Duodenal mucosa (tissue), 2 donors: ENCODE results near the gene TMEM229A.
"Not testable (repeated sequence)": the region's sequence is repeated elsewhere in the genome, so short reads cannot be mapped to it uniquely, and the experiment has no call there.

Experiments used
- H3K27ac ChIP-seq: one replicate; pipeline ENCODE4 v1.7.0; 2013; ENCODE audit warnings: low read depth, low read length
- H3K27me3 ChIP-seq, 2 donors: one replicate each; pipeline ENCODE4 v1.7.0; 2013; ENCODE audit warnings: low read length in 2 of 2, control low read depth in 1 of 2; ENCODE audit not compliant: insufficient read depth in 2 of 2, control insufficient read depth in 1 of 2
- H3K36me3 ChIP-seq, 2 donors: one replicate each; pipeline ENCODE4 v1.7.0; 2013; ENCODE audit warnings: low read length in 2 of 2, control low read depth in 1 of 2; ENCODE audit not compliant: insufficient read depth in 2 of 2, control insufficient read depth in 1 of 2
- H3K4me1 ChIP-seq, 2 donors: one replicate each; pipeline ENCODE4 v1.7.0; 2013; ENCODE audit warnings: low read length in 2 of 2, control low read depth in 1 of 2; ENCODE audit not compliant: insufficient read depth in 2 of 2, control insufficient read depth in 1 of 2
- H3K4me3 ChIP-seq, 2 donors: one replicate each; pipeline ENCODE4 v1.7.0; 2013; ENCODE audit warnings: low read length in 2 of 2, low read depth in 1 of 2
- H3K9ac ChIP-seq, 2 donors: one replicate each; pipeline ENCODE4 v1.7.0; 2013; ENCODE audit warnings: low read length in 2 of 2, low read depth in 1 of 2
- H3K9me3 ChIP-seq, 2 donors: one replicate each; pipeline ENCODE4 v1.7.0; 2013; ENCODE audit warnings: low read length in 2 of 2, control low read depth in 1 of 2; ENCODE audit not compliant: control insufficient read depth in 1 of 2

TMEM229A gene

GRCh38 chr7:124032369-124033094, at the start of gene TMEM229A:
TSS of gene TMEM229A (minus strand) at chr7:124033067. CDS start at chr7:124033003, 64 bp downstream.
- Histone ChIP-seq H3K4me3 (peak within 1 kb of the TSS; percentile 75), H3K36me3 (no peaks in the 10 kb centered on the region), H3K27ac (peak within 1 kb of the TSS; percentile 16), H3K9ac (peak within 1 kb of the TSS; percentile 41 to 55), H3K9me3 (no peaks in the 10 kb centered on the region), H3K4me1 (peaks cover 12 to 23% of the 10 kb centered on the region in 2 donors), H3K27me3 (peaks cover 3 to 5% of the 10 kb centered on the region in 2 donors)

GRCh38 chr7:124082234-124082633, 49.4 kb upstream of the TMEM229A start:
- not testable (repeated sequence) for H3K4me3 ChIP-seq, H3K27ac ChIP-seq, H3K9me3 ChIP-seq, H3K27me3 ChIP-seq, H3K36me3 ChIP-seq, H3K9ac ChIP-seq
- peaks cover 5 to 22% of the 10 kb centered on the region in 2 donors for H3K4me1 ChIP-seq

- no peaks in the 10 kb centered on the region for H3K27me3 ChIP-seq
- no peaks in the 10 kb centered on the region for H3K36me3 ChIP-seq
- no peak overlapping the region for H3K27ac ChIP-seq
- H3K4me3 ChIP-seq = no peak overlapping the region
- H3K4me1 ChIP-seq = peaks cover 18 to 23% of the 10 kb centered on the region in 2 donors
- no peak overlapping the region for H3K9ac ChIP-seq
- H3K9me3 ChIP-seq = no peaks in the 10 kb centered on the region
Observed at GRCh38 chr7:124077546-124077945, 44.7 kb upstream of the TMEM229A start.

- no peaks in the 10 kb centered on the region for H3K36me3 ChIP-seq
- H3K9ac ChIP-seq = no peak overlapping the region
- no peaks in the 10 kb centered on the region for H3K27me3 ChIP-seq
- no peaks in the 10 kb centered on the region for H3K9me3 ChIP-seq
- H3K4me3 ChIP-seq = no peak overlapping the region
- peaks cover 18 to 26% of the 10 kb centered on the region in 2 donors for H3K4me1 ChIP-seq
- no peak overlapping the region for H3K27ac ChIP-seq
Observed at GRCh38 chr7:124076841-124077240, 44.0 kb upstream of the TMEM229A start.

- Histone ChIP-seq H3K4me1 (peaks cover 18 to 33% of the 10 kb centered on the region in 2 donors), H3K27ac (no peak overlapping the region), H3K4me3 (peak overlapping the region; percentile 7 to 36), H3K36me3 (no peaks in the 10 kb centered on the region), H3K9ac (no peak overlapping the region), H3K27me3 (no peaks in the 10 kb centered on the region), H3K9me3 (no peaks in the 10 kb centered on the region)
Observed at GRCh38 chr7:124074007-124074406, 41.1 kb upstream of the TMEM229A start.

GRCh38 chr7:124073310-124073645, 40.4 kb upstream of the TMEM229A start:
- no peaks in the 10 kb centered on the region for H3K27me3 ChIP-seq
- no peak overlapping the region for H3K9ac ChIP-seq
- peak overlapping the region in 1 of 2 donors; percentile 7 for H3K4me3 ChIP-seq
- no peak overlapping the region for H3K27ac ChIP-seq
- peaks cover 18 to 33% of the 10 kb centered on the region in 2 donors for H3K4me1 ChIP-seq
- no peaks in the 10 kb centered on the region for H3K9me3 ChIP-seq
- H3K36me3 ChIP-seq = no peaks in the 10 kb centered on the region

- no peaks in the 10 kb centered on the region for H3K27me3 ChIP-seq
- no peak overlapping the region for H3K9ac ChIP-seq
- no peak overlapping the region for H3K27ac ChIP-seq
- H3K36me3 ChIP-seq = no peaks in the 10 kb centered on the region
- H3K4me3 ChIP-seq = no peak overlapping the region
- no peaks in the 10 kb centered on the region for H3K9me3 ChIP-seq
- H3K4me1 ChIP-seq = peaks cover 18 to 33% of the 10 kb centered on the region in 2 donors
Observed at GRCh38 chr7:124072603-124073309, 39.9 kb upstream of the TMEM229A start.

GRCh38 chr7:124071843-124072242, 39.0 kb upstream of the TMEM229A start:
- Histone ChIP-seq H3K9ac (no peak overlapping the region), H3K4me3 (no peak overlapping the region), H3K9me3 (no peaks in the 10 kb centered on the region), H3K27ac (no peak overlapping the region), H3K4me1 (peaks cover 18 to 33% of the 10 kb centered on the region in 2 donors), H3K27me3 (no peaks in the 10 kb centered on the region), H3K36me3 (no peaks in the 10 kb centered on the region)

- H3K27ac ChIP-seq = no peak overlapping the region
- no peaks in the 10 kb centered on the region for H3K36me3 ChIP-seq
- no peaks in the 10 kb centered on the region for H3K9me3 ChIP-seq
- H3K4me1 ChIP-seq = no peaks in the 10 kb centered on the region
- no peaks in the 10 kb centered on the region for H3K27me3 ChIP-seq
- no peak overlapping the region for H3K4me3 ChIP-seq
- no peak overlapping the region for H3K9ac ChIP-seq
Observed at GRCh38 chr7:124062171-124062570, 29.3 kb upstream of the TMEM229A start.

- H3K9me3 ChIP-seq = no peaks in the 10 kb centered on the region
- no peak overlapping the region for H3K9ac ChIP-seq
- no peaks in the 10 kb centered on the region for H3K27me3 ChIP-seq
- no peaks in the 10 kb centered on the region for H3K4me1 ChIP-seq
- H3K36me3 ChIP-seq = no peaks in the 10 kb centered on the region
- no peak overlapping the region for H3K27ac ChIP-seq
- H3K4me3 ChIP-seq = no peak overlapping the region
Observed at GRCh38 chr7:124060528-124060927, 27.7 kb upstream of the TMEM229A start.
